ENCODE measurements around the gene U2SURP. TPM values are rescaled to one million over a fixed set of nuclear protein-coding genes. Genes with fewer than 3 reads are reported as not detected.
"Not testable (repeated sequence)": the region's sequence is repeated elsewhere in the genome, so short reads cannot be mapped to it uniquely, and the experiment has no call there.

The U2SURP gene
- total RNA-seq, 1 experiment from 2014 or later, result 61.5 TPM

- DNase-seq (ENCODE audit: low read depth), result peak; percentile 87
These were observed 24.6 kb upstream of the U2SURP start for GRCh38 chr3:142976621-142977398.

- DNase-seq (ENCODE audit: low read depth), result peak; percentile 48
These were observed 24.0 kb upstream of the U2SURP start for GRCh38 chr3:142977399-142977728.

GRCh38 chr3:142981108-142981507, 20.3 kb upstream of the U2SURP start:
- peak; percentile 48 for DNase-seq (ENCODE audit: low read depth)

- no peak for DNase-seq (ENCODE audit: low read depth)
These were observed 19.2 kb upstream of the U2SURP start for GRCh38 chr3:142982038-142982773.

DNA sequence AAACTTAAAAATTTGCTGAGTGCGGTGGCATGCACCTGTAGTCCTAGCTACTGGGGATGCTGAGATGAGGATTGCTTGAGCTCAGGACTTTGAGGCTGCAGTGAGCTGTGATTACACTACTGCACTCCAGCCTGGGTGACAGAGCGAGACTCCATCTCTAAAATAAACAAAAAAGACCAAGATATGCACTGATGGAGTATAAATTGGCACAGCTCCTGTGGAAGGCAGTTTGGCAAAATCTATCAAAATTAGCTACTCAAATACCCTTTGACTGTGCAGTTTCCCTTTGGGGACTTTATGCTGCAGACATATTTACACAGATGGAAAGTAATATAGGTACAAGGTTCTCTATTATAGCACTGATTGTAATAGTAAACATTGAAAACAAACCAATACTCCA, 18.1 kb upstream of the U2SURP start:
- no peak for DNase-seq (ENCODE audit: low read depth)

GRCh38 chr3:142984255-142984654, 17.1 kb upstream of the U2SURP start:
- DNase-seq (ENCODE audit: low read depth), result no peak

GRCh38 chr3:142987080-142987700, 14.2 kb upstream of the U2SURP start:
- peak; percentile 36 for DNase-seq (ENCODE audit: low read depth)

DNA sequence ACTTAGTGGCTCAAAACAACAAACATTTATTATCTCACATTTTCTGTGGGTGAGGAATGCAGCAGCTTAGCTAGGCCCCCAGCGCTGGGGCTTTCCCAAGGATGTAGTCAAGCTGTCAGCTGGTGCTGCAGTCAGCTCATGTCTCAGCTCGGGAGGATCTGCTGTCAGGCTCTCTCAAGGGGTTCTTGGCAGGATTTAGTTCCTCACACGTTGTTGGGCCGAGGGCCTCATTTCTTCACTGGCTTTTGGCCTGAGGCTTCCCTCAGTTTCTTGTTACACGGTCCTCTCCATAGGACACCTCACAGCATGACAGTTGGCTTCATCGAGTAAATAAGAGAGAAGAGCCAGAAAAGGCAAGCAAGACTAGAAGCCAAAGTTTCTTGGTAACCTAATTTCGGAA, 13.7 kb upstream of the U2SURP start:
- DNase-seq (ENCODE audit: low read depth), result peak; percentile 8

DNA sequence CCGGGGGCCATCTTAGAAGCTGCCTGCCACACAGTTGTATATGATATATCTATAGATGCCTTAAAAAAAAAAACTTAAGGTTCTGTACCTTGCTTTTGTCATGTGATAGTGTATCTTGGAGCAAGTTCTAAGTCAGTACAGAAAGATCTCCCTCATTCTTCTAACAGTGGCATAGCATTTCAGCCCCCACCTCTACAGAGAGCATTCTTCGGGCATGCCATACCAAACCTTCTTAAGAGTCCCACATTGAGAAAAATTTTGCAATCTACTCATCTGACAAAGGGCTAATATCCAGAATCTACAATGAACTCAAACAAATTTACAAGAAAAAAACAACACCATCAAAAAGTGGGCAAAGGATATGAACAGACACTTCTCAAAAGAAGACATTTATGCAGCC, 13.1 kb upstream of the U2SURP start:
- DNase-seq (ENCODE audit: low read depth), result not testable (repeated sequence)

- DNase-seq (ENCODE audit: low read depth), result not testable (repeated sequence)
These were observed 12.5 kb upstream of the U2SURP start for GRCh38 chr3:142988826-142989225.

GRCh38 chr3:142990721-142991120, 10.6 kb upstream of the U2SURP start:
- DNase-seq (ENCODE audit: low read depth), result no peak

GRCh38 chr3:142992323-142992722, 9.0 kb upstream of the U2SURP start:
- DNase-seq (ENCODE audit: low read depth), result no peak

DNA sequence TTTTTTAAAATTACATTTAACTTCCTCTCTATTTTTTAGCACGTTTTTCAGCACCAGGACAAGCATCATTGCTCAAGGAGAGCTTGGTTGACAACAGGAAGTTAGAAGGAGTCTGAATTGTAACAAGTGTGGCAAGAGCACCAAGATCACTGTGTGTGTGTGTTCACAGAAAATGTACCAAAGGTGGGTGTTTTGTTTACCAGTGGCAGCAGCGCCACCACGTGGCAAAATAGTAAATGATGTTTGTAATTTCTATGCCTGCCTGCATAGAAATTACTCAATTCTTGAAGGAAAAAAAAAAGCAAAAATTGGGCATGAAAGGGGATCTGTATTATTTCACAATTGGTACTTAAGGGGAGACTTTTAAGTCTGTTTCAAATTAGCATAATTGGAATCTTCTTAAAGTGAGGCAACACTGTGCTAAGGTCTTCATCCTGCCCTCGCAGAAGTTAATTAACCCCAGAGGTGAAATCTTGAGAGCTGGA, 7.4 kb upstream of the U2SURP start:
- DNase-seq (ENCODE audit: low read depth), result peak; percentile 60

DNA sequence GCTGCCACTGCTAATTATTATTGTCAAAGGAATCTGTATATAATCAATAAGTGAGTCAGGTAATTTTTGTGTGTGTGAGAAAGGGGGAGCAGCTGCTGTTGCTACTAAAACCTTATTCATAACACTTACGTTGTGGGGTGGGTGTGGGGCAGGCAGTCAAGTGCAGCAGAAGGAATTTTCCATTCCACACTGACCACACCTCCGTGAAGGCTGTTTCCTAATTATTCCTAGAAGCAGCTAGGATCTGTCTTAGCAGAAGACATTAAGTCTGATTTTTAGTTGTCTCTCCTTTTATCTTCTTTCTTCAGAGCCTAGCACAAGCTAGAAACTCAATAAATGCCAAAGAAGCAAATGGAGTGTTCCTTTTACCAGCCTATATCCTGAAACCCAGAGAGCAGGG, 4.0 kb upstream of the U2SURP start:
- no peak for DNase-seq (ENCODE audit: low read depth)

- DNase-seq (ENCODE audit: low read depth), result no peak
These were observed 2.9 kb upstream of the U2SURP start for GRCh38 chr3:142998439-142998838.

- no peak for DNase-seq (ENCODE audit: low read depth)
These were observed 1.5 kb upstream of the U2SURP start for GRCh38 chr3:142999881-143000280.

- DNase-seq (ENCODE audit: low read depth), result peak; percentile 40
These were observed 842 bp upstream of the U2SURP start for GRCh38 chr3:143000528-143000927.

DNA sequence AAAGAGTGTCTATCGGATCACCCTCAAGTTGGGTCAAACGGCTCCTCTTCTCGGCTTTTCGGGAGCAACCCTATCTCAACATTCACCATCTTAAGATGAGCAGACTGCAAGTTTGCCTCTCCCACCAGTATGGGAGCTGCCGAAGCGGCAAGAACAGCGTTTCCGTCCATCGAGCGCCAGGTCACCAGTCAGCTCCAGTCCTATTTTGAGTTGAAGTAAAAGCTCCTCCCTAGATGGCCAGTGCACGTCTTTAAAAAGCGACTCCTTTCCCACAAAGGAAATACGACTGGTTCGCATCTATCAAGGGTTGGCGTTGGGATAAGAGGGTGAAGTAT, 369 bp upstream of the U2SURP start:
- DNase-seq (ENCODE audit: low read depth), result no peak

- peak; percentile 26 for DNase-seq (ENCODE audit: low read depth)
These were observed 828 bp downstream of the U2SURP start for GRCh38 chr3:143002083-143002712.

DNA sequence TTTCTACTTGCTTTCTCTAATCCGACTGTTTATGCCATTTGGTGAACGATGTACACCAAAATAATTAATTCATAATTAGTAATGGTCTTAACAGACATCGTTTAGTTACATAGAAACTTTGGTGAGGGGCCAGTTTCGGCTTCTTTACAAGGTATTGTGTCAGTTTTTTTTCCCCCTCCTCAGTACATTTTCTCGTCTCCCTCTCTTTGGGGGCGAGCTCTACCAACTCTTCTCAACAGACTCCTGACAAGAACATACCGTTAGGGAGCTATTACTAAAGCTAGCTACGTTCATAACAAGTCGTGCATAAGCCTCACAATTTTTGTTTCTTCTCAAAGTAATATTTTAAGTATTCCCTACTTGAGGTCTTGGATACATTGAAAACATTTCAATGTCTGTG, 1.4 kb downstream of the U2SURP start:
- no peak for DNase-seq (ENCODE audit: low read depth)

GRCh38 chr3:143004823-143005222, 3.5 kb downstream of the U2SURP start:
- no peak for DNase-seq (ENCODE audit: low read depth)

DNA sequence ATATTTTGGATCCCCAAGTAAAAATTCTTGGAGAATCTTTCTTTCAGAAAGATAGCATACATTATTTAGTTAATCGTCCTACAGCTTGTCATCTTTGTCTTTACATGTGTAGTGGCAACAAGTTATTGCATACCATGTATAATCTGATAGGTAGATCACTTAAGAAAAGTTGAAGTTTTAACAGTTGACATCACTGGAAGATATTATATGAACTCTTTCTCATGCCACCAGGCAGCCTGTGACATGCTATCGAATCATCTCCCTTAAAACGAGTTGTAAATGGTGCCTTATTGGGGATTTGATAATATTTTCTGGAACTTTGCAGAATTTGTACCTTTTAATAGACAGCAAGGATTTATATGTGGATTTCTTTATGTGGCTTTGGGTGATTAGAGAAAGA, 8.7 kb downstream of the U2SURP start:
- peak; percentile 4 for DNase-seq (ENCODE audit: low read depth)
